B cell (primary cell): ENCODE results near the gene ARFGEF2. TPM values are rescaled to one million over a fixed set of nuclear protein-coding genes. Genes with fewer than 3 reads are reported as not detected.
"Not testable (repeated sequence)": the region's sequence is repeated elsewhere in the genome, so short reads cannot be mapped to it uniquely, and the experiment has no call there.

Experiments
- ATAC-seq: fragments of 200-7000 bp; cut with Tn5 transposase; one replicate; pipeline ENCODE4 v1.10.0; 2021; ENCODE audit warnings: low read depth, mild to moderate bottlenecking, moderate number of reproducible peaks, moderate library complexity
- CTCF ChIA-PET: fragments of 350-600 bp; sonication (Branson Sonifier 250); formaldehyde crosslinking; loops from one replicate; lab custom pipeline; 2021; ENCODE audit warnings: antibody characterized with exemption, inconsistent platforms; lab: Charles Lee
- POLR2A ChIA-PET: fragments of 350-600 bp; sonication (Branson Sonifier 250); formaldehyde crosslinking; loops from one replicate; lab custom pipeline; 2021; ENCODE audit warnings: antibody characterized with exemption; lab: Charles Lee
- DNase-seq: peaks from one replicate; pipeline ENCODE4 v3.0.0; 2013
- H2AFZ ChIP-seq: 2 replicates; pipeline ENCODE4 v1.6.1; 2012; ENCODE audit warnings: mild to moderate bottlenecking, low read depth, low read length; ENCODE audit not compliant: insufficient read depth, poor library complexity, severe bottlenecking
- H3K27ac ChIP-seq, 2 donors: 1 replicate in 1 of 2; 2 replicates in 1 of 2; pipeline ENCODE4 v1.5.1; 2012 to 2013; ENCODE audit warnings: low read length in 2 of 2, mild to moderate bottlenecking in 2 of 2, moderate library complexity in 1 of 2
- H3K27me3 ChIP-seq, 4 experiments: fragments of 200-600 bp in 1 of 4; sonication (generic) in 1 of 4; replicated peaks in 1 of 4; 1 replicate in 2 of 4; 2 replicates in 2 of 4; pipeline versions ENCODE4 v1.6.1 to v1.7.0; 2013 to 2016; ENCODE audit warnings: low read length in 3 of 4, mild to moderate bottlenecking in 2 of 4, mixed read lengths in 1 of 4, moderate library complexity in 1 of 4; ENCODE audit not compliant: insufficient read depth in 4 of 4, control insufficient read depth in 3 of 4; ENCODE audit errors: control extremely low read depth in 1 of 4
- H3K36me3 ChIP-seq, 2 experiments: replicated peaks in 1 of 2; 1 replicate in 1 of 2; 2 replicates in 1 of 2; pipeline versions ENCODE4 v1.6.1 to v1.7.1; 2013; ENCODE audit warnings: low read length in 1 of 2; ENCODE audit not compliant: insufficient read depth in 2 of 2, control insufficient read depth in 1 of 2; ENCODE audit errors: control extremely low read depth in 1 of 2, extremely low read depth in 1 of 2
- H3K4me1 ChIP-seq, 2 donors: fragments of 200-600 bp in 1 of 2; sonication (generic) in 1 of 2; 1 replicate in 1 of 2; 2 replicates in 1 of 2; pipeline versions ENCODE4 v1.5.1 to v1.6.1; 2013 to 2017; ENCODE audit warnings: low read length in 2 of 2; ENCODE audit not compliant: control insufficient read depth in 2 of 2, insufficient read depth in 2 of 2
- H3K4me2 ChIP-seq: replicated peaks from 2 replicates; pipeline ENCODE3; 2012; ENCODE audit warnings: mild to moderate bottlenecking, low read depth, low read length; ENCODE audit not compliant: poor library complexity, severe bottlenecking
- H3K4me3 ChIP-seq, 5 experiments: fragments of 200-600 bp in 1 of 5; sonication (generic) in 1 of 5; 1 replicate in 3 of 5; 2 replicates in 2 of 5; pipeline versions ENCODE4 v1.5.1 to v1.7.0; 2011 to 2016; ENCODE audit warnings: low read length in 4 of 5, mild to moderate bottlenecking in 4 of 5, low read depth in 2 of 5, control low read depth in 1 of 5, moderate library complexity in 1 of 5; ENCODE audit not compliant: insufficient read depth in 1 of 5; ENCODE audit errors: control extremely low read depth in 1 of 5, extremely low read depth in 1 of 5
- H3K79me2 ChIP-seq: fragments of 200-600 bp; sonication (generic); one replicate; pipeline ENCODE4 v1.6.0; 2016; ENCODE audit warnings: low read length; ENCODE audit not compliant: control insufficient read depth, insufficient read depth
- H3K9ac ChIP-seq: fragments of 200-600 bp; sonication (generic); 2 replicates; pipeline ENCODE4 v1.6.1; 2017; ENCODE audit warnings: mild to moderate bottlenecking, low read length, moderate library complexity
- H3K9me3 ChIP-seq, 3 donors: one replicate each; pipeline versions ENCODE4 v1.6.1 to v1.7.1; 2013; ENCODE audit warnings: low read length in 2 of 3; ENCODE audit not compliant: control insufficient read depth in 2 of 3, insufficient read depth in 1 of 3; ENCODE audit errors: control extremely low read depth in 1 of 3
- H4K20me1 ChIP-seq: 2 replicates; pipeline ENCODE4 v1.6.0; 2012; ENCODE audit warnings: mild to moderate bottlenecking, low read length; ENCODE audit not compliant: insufficient read depth, control insufficient read depth, poor library complexity, severe bottlenecking
- H3K27ac Mint-ChIP-seq: one replicate; pipeline ENCODE4 v1.8.0; 2021; ENCODE audit warnings: mixed read lengths
- H3K27me3 Mint-ChIP-seq: one replicate; pipeline ENCODE4 v1.8.0; 2021; ENCODE audit warnings: mixed read lengths
- H3K4me1 Mint-ChIP-seq: one replicate; pipeline ENCODE4 v1.8.0; 2021; ENCODE audit warnings: mixed read lengths
- H3K4me3 Mint-ChIP-seq: one replicate; pipeline ENCODE4 v1.8.0; 2021; ENCODE audit warnings: mixed read lengths
- H3K9me3 Mint-ChIP-seq: one replicate; pipeline ENCODE4 v1.8.0; 2022; ENCODE audit warnings: mixed read lengths; ENCODE audit not compliant: insufficient read depth
- EZH2 ChIP-seq: IDR thresholded peaks from 2 replicates; pipeline ENCODE4 v1.6.1; 2012; ENCODE audit warnings: borderline replicate concordance, low read depth, mild to moderate bottlenecking, moderate library complexity, low read length; ENCODE audit not compliant: insufficient read depth, poor library complexity, severe bottlenecking
- WGBS: methylation state at CpG from one replicate; pipeline ENCODE4 v1.1.5; 2013; ENCODE audit warnings: missing lambda C conversion rate; ENCODE audit not compliant: insufficient coverage; 5-methylcytosine and 5-hydroxymethylcytosine counted together
- intact Hi-C: fragments of 100-400 bp; cut with micrococcal nuclease; formaldehyde crosslinking; loops from one replicate; pipeline ENCODE4 v1.10.0; 2022
- polyA plus RNA-seq: library from polyadenylated mRNA; depleted of rRNA; stranded (reverse); fragments of >200 nt; gene quantifications from 2 replicates; pipeline ENCODE4 v1.2.3, GENCODE V29; 2012
- total RNA-seq, 2 donors: library from RNA; stranded (reverse); fragments of 120-200 nt in 1 of 2; gene quantifications; 1 replicate in 1 of 2; 2 replicates in 1 of 2; pipeline versions ENCODE4 v1.2.3 to v1.2.4, GENCODE V29; 2013 to 2022
- TF ChIP-seq, protein P1 (sequence below): fragments of 200-600 bp; IDR thresholded peaks from one replicate; pipeline ENCODE4 v1.8.0; 2022; ENCODE audit warnings: antibody characterized with exemption, mild to moderate bottlenecking

Gene ARFGEF2
- total and polyA plus RNA-seq, 2 donors (not counting 1 experiment from before 2014, with no cell fraction given): 10.8 to 34.3 TPM

DNA sequence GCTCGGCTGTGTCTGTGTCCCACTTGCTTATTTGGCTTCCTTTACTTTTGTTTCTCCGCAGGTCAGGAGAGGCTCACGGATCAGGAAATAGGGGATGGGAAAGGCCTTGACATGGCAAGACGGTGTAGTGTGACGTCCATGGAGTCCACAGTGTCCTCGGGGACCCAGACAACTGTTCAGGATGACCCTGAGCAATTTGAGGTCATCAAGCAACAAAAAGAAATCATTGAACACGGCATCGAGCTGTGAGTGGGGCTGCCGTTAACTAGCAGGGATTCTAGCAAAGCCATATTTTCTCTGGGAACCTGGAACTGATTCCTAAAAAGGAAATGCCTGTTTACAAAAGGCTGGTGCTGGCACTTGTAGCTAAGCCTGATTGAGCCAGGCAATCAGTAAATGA lies 54.4 kb downstream of the ARFGEF2 start:
- Mint-ChIP-seq H3K9me3 (no peaks in the 10 kb centered on the region), H3K4me3 (no peak overlapping the region), H3K4me1 (no peaks in the 10 kb centered on the region), H3K27me3 (no peaks in the 10 kb centered on the region), H3K27ac (no peak overlapping the region)
- ATAC-seq (no peak), DNase-seq (no peak)
- no peak overlapping the region for H2AFZ ChIP-seq
- CTCF ChIA-PET: interaction anchor here (1.6 kb wide), 1 partner anchor 318 kb away, joined by 3 read pairs; no protein-coding TSS in a partner anchor
- no peaks in the 10 kb centered on the region for H3K4me1 ChIP-seq
- intact Hi-C loops: no loop called here
- TF ChIP-seq, protein P1, sequence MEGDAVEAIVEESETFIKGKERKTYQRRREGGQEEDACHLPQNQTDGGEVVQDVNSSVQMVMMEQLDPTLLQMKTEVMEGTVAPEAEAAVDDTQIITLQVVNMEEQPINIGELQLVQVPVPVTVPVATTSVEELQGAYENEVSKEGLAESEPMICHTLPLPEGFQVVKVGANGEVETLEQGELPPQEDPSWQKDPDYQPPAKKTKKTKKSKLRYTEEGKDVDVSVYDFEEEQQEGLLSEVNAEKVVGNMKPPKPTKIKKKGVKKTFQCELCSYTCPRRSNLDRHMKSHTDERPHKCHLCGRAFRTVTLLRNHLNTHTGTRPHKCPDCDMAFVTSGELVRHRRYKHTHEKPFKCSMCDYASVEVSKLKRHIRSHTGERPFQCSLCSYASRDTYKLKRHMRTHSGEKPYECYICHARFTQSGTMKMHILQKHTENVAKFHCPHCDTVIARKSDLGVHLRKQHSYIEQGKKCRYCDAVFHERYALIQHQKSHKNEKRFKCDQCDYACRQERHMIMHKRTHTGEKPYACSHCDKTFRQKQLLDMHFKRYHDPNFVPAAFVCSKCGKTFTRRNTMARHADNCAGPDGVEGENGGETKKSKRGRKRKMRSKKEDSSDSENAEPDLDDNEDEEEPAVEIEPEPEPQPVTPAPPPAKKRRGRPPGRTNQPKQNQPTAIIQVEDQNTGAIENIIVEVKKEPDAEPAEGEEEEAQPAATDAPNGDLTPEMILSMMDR: no peak
- no peak for TF ChIP-seq EZH2
- POLR2A ChIA-PET: no interaction called here
- no peak overlapping the region for H3K4me2 ChIP-seq
- peaks cover 18% of the 10 kb centered on the region for H3K79me2 ChIP-seq
- H3K27ac ChIP-seq: no peak overlapping the region
- no peak overlapping the region for H3K9ac ChIP-seq
- peaks cover 7 to 49% of the 10 kb centered on the region in 2 experiments for H3K36me3 ChIP-seq
- H3K9me3 ChIP-seq: no peaks in the 10 kb centered on the region
- WGBS: over 99% methylated on average over 9 of the region's 9 CpGs
- H3K27me3 ChIP-seq: no peaks in the 10 kb centered on the region
- H4K20me1 ChIP-seq: no peaks in the 10 kb centered on the region
- no peak overlapping the region for H3K4me3 ChIP-seq

DNA sequence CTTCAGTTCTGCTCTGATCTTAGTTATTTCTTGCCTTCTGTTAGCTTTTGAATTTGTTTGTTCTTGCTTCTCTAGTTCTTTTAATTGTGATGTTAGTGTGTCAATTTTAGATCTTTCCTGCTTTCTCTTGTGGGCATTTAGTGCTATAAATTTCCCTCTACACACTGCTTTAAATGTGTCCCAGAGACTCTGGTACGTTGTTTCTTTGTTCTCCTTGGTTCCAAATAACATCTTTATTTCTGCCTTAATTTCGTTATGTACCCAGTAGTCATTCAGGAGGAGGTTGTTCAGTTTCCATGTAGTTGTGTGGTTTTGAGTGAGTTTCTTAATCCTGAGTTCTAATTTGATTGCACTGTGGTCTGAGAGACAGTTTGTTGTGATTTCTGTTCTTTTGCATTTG lies 58.5 kb downstream of the ARFGEF2 start:
- POLR2A ChIA-PET, H4K20me1 ChIP-seq: not testable (repeated sequence)
- H3K36me3 ChIP-seq: peaks cover 3 to 48% of the 10 kb centered on the region in 2 experiments

More for the DNA sequence above, 58.5 kb downstream of the ARFGEF2 start:
- WGBS: no CpG with 5 or more reads among the region's 2 CpGs
- H3K27me3 ChIP-seq, H3K9me3 Mint-ChIP-seq, intact Hi-C loops, DNase-seq, H3K4me2 ChIP-seq, H2AFZ ChIP-seq, H3K4me3 Mint-ChIP-seq, H3K4me1 ChIP-seq, H3K27me3 Mint-ChIP-seq, CTCF ChIA-PET, H3K27ac Mint-ChIP-seq, H3K4me1 Mint-ChIP-seq, H3K4me3 ChIP-seq, H3K27ac ChIP-seq, H3K9ac ChIP-seq, H3K9me3 ChIP-seq, ATAC-seq: not testable (repeated sequence)
- peaks cover 14% of the 10 kb centered on the region for H3K79me2 ChIP-seq
